ENCODE results near the gene B3GNT3.
"Not testable (repeated sequence)": the region's sequence is repeated elsewhere in the genome, so short reads cannot be mapped to it uniquely, and the experiment has no call there.

Gene B3GNT3

GRCh38 chr19:17766543-17767131 lies 28.3 kb upstream of the B3GNT3 start:
- no peak for DNase-seq (ENCODE audit: low read depth)

GRCh38 chr19:17767559-17767958 lies 27.4 kb upstream of the B3GNT3 start:
- no peak for DNase-seq (ENCODE audit: low read depth)

GRCh38 chr19:17770613-17771012 lies 24.3 kb upstream of the B3GNT3 start:
- DNase-seq (ENCODE audit: low read depth), result no peak

- no peak for DNase-seq (ENCODE audit: low read depth)
Observed at GRCh38 chr19:17772172-17772571, 22.8 kb upstream of the B3GNT3 start.

- no peak for DNase-seq (ENCODE audit: low read depth)
Observed at GRCh38 chr19:17775245-17775927, 19.6 kb upstream of the B3GNT3 start.

GRCh38 chr19:17775991-17776803 lies 18.7 kb upstream of the B3GNT3 start:
- no peak for DNase-seq (ENCODE audit: low read depth)

GRCh38 chr19:17777840-17778239 lies 17.1 kb upstream of the B3GNT3 start:
- DNase-seq (ENCODE audit: low read depth), result not testable (repeated sequence)

GRCh38 chr19:17778251-17778967 lies 16.5 kb upstream of the B3GNT3 start:
- DNase-seq (ENCODE audit: low read depth), result no peak

- no peak for DNase-seq (ENCODE audit: low read depth)
Observed at GRCh38 chr19:17778968-17779929, 15.7 kb upstream of the B3GNT3 start.

GRCh38 chr19:17780781-17781180 lies 14.2 kb upstream of the B3GNT3 start:
- no peak for DNase-seq (ENCODE audit: low read depth)

- DNase-seq (ENCODE audit: low read depth), result not testable (repeated sequence)
Observed at GRCh38 chr19:17783721-17784120, 11.2 kb upstream of the B3GNT3 start.

GRCh38 chr19:17784201-17785008 lies 10.5 kb upstream of the B3GNT3 start:
- DNase-seq (ENCODE audit: low read depth), result no peak

GRCh38 chr19:17787274-17787913 lies 7.5 kb upstream of the B3GNT3 start:
- no peak for DNase-seq (ENCODE audit: low read depth)

- no peak for DNase-seq (ENCODE audit: low read depth)
Observed at GRCh38 chr19:17788632-17789031, 6.3 kb upstream of the B3GNT3 start.

GRCh38 chr19:17790059-17790780 lies 4.7 kb upstream of the B3GNT3 start:
- DNase-seq (ENCODE audit: low read depth), result no peak

GRCh38 chr19:17794412-17794730 lies 567 bp upstream of the B3GNT3 start:
- DNase-seq (ENCODE audit: low read depth), result no peak

GRCh38 chr19:17795495-17795856 lies 538 bp downstream of the B3GNT3 start:
- DNase-seq (ENCODE audit: low read depth), result no peak

GRCh38 chr19:17796013-17796837 lies 1.3 kb downstream of the B3GNT3 start:
- no peak for DNase-seq (ENCODE audit: low read depth)

Measured in HS-5 (cell line).